Gastrocnemius medialis (tissue), 4 donors: ENCODE measurements around the gene THOP1. TPM values are rescaled to one million over a fixed set of nuclear protein-coding genes. Genes with fewer than 3 reads are reported as not detected.

Experiments used
- ATAC-seq, 2 donors: fragments of 150-250 bp; one replicate each; pipeline ENCODE4 v1.9.1; 2016
- DNase-seq, 2 donors: peaks; one replicate each; pipeline ENCODE4 v3.0.0-alpha.2; 2019
- H3K27ac ChIP-seq, 4 donors: fragments of 200-600 bp; sonication (generic); 1 replicate in 1 of 4; 2 replicates in 3 of 4; pipeline ENCODE4 v1.5.1; 2016 to 2018; ENCODE audit warnings: mild to moderate bottlenecking in 2 of 4, moderate library complexity in 1 of 4
- H3K27me3 ChIP-seq, 3 donors: fragments of 200-600 bp; sonication (generic) in 2 of 3; 1 replicate in 1 of 3; 2 replicates in 2 of 3; pipeline versions ENCODE4 v1.5.1 to v1.6.0; 2016 to 2019; ENCODE audit warnings: mild to moderate bottlenecking in 1 of 3, moderate library complexity in 1 of 3
- H3K36me3 ChIP-seq, 2 donors: fragments of 200-600 bp; sonication (generic) in 1 of 2; one replicate each; pipeline ENCODE4 v1.5.1; 2017 to 2018
- H3K4me1 ChIP-seq, 2 donors: fragments of 200-600 bp; sonication (generic) in 1 of 2; one replicate each; pipeline ENCODE4 v1.5.1; 2016 to 2017; ENCODE audit warnings: mild to moderate bottlenecking in 2 of 2
- H3K4me3 ChIP-seq, 4 donors: fragments of 200-600 bp; sonication (generic) in 3 of 4; 1 replicate in 1 of 4; 2 replicates in 3 of 4; pipeline ENCODE4 v1.5.1; 2016 to 2019; ENCODE audit warnings: mild to moderate bottlenecking in 2 of 4
- H3K9me3 ChIP-seq, 3 donors: fragments of 200-600 bp; sonication (generic) in 2 of 3; 1 replicate in 1 of 3; 2 replicates in 2 of 3; pipeline ENCODE4 v1.5.1; 2016 to 2019
- POLR2A ChIP-seq, 2 donors: fragments of 450-650 bp; IDR thresholded peaks; one replicate each; pipeline ENCODE4 v1.6.1; 2017; ENCODE audit warnings: antibody characterized with exemption in 2 of 2, mild to moderate bottlenecking in 2 of 2, moderate library complexity in 2 of 2
- in situ Hi-C, 4 donors: fragments of 200-750 bp; cut with MboI; loops; one replicate each; pipeline versions ENCODE4 v1.15.0 to v1.8.0; 2017; ENCODE audit warnings: low sequenced_read_pairs in 4 of 4
- intact Hi-C: fragments of 100-400 bp; cut with DNase I; formaldehyde crosslinking; loops from one replicate; pipeline ENCODE4 v1.15.1; 2023; ENCODE audit warnings: low total_unique reads
- total RNA-seq, 4 donors: library from RNA; depleted of rRNA; stranded (reverse); fragments of >200 nt; gene quantifications; one replicate each; pipeline versions ENCODE4 v1.1.0 to v1.2.3, GENCODE V29; 2016
- TF ChIP-seq, protein P1 (sequence below), 5 experiments: fragments of 450-650 bp in 3 of 5; fragments of 200-600 bp in 2 of 5; sonication (generic) in 2 of 5; IDR thresholded peaks in 4 of 5; conservative IDR thresholded peaks in 1 of 5; 1 replicate in 4 of 5; 2 replicates in 1 of 5; pipeline ENCODE4 v1.5.1; 2016 to 2019; ENCODE audit warnings: antibody characterized with exemption in 5 of 5, mild to moderate bottlenecking in 3 of 5, moderate library complexity in 3 of 5

Gene THOP1
- total RNA-seq, 4 donors from 2014 or later: 31.5 to 114 (median 73.0) TPM

DNA sequence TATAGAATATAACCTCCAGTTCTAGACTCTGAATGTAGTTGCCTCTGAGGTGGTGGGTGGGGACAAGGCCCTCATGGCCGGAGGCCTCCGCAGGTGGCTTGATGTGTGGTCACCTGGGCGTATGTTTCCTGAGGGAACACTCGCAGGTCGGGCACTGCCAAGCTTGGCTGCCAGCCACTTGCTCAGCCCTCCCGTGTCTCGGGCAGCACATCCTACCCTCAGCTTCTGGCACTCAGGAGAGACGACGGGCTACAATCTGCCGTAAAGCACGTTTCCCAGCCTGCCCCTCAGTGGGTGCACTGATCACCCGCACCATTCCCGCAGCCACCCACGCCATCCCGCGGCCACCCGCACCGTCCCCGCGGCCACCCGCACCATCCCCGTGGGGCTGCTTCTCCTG lies 15.2 kb downstream of the THOP1 start:
- H3K36me3 ChIP-seq: peaks cover 0 to 44% of the 10 kb centered on the region in 2 donors
- intact Hi-C loops: no loop called here
- ATAC-seq (no peak), DNase-seq (no peak)
- no peak overlapping the region for H3K4me3 ChIP-seq
- no peak for TF ChIP-seq POLR2A (IDR thresholded peaks at IDR 0.05)
- TF ChIP-seq, protein P1, sequence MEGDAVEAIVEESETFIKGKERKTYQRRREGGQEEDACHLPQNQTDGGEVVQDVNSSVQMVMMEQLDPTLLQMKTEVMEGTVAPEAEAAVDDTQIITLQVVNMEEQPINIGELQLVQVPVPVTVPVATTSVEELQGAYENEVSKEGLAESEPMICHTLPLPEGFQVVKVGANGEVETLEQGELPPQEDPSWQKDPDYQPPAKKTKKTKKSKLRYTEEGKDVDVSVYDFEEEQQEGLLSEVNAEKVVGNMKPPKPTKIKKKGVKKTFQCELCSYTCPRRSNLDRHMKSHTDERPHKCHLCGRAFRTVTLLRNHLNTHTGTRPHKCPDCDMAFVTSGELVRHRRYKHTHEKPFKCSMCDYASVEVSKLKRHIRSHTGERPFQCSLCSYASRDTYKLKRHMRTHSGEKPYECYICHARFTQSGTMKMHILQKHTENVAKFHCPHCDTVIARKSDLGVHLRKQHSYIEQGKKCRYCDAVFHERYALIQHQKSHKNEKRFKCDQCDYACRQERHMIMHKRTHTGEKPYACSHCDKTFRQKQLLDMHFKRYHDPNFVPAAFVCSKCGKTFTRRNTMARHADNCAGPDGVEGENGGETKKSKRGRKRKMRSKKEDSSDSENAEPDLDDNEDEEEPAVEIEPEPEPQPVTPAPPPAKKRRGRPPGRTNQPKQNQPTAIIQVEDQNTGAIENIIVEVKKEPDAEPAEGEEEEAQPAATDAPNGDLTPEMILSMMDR (IDR thresholded peaks at IDR 0.05 in 4 of 5, conservative IDR thresholded peaks at IDR 0.05 in 1 of 5): no peak
- in situ Hi-C loops: no loop called here
- H3K27ac ChIP-seq: no peak overlapping the region
- H3K9me3 ChIP-seq: no peaks in the 10 kb centered on the region
- H3K4me1 ChIP-seq: no peaks in the 10 kb centered on the region
- H3K27me3 ChIP-seq: no peaks in the 10 kb centered on the region

DNA sequence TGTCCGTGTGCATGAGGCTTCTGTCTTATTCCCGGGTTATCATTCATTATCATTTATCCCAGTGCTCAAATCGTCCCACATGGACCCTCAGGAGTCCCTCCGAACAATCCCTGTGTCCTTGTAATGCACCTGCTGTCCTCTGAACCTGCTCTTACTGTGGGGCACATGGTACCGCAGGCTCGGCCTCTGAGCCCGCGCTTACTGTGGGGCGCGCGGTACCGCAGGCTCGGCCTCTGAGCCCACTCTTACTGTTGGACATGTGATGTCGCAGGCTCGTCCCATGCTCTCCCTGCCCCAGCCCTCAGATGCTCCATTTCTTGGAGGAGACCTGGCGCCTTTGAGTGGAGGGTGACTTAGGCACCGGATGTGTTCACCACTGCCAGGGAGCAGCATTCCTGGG lies 17.5 kb downstream of the THOP1 start:
- H3K9me3 ChIP-seq: no peaks in the 10 kb centered on the region
- in situ Hi-C loops: no loop called here
- no peak overlapping the region for H3K4me3 ChIP-seq
- peaks cover 0 to 33% of the 10 kb centered on the region in 2 donors for H3K36me3 ChIP-seq
- H3K27me3 ChIP-seq: no peaks in the 10 kb centered on the region
- no peak for DNase-seq
- ATAC-seq: no peak
- TF ChIP-seq, protein P1 (IDR thresholded peaks at IDR 0.05 in 4 of 5, conservative IDR thresholded peaks at IDR 0.05 in 1 of 5): no peak
- TF ChIP-seq POLR2A (IDR thresholded peaks at IDR 0.05): no peak
- H3K27ac ChIP-seq: no peak overlapping the region
- intact Hi-C loops: no loop called here
- H3K4me1 ChIP-seq: no peaks in the 10 kb centered on the region

DNA sequence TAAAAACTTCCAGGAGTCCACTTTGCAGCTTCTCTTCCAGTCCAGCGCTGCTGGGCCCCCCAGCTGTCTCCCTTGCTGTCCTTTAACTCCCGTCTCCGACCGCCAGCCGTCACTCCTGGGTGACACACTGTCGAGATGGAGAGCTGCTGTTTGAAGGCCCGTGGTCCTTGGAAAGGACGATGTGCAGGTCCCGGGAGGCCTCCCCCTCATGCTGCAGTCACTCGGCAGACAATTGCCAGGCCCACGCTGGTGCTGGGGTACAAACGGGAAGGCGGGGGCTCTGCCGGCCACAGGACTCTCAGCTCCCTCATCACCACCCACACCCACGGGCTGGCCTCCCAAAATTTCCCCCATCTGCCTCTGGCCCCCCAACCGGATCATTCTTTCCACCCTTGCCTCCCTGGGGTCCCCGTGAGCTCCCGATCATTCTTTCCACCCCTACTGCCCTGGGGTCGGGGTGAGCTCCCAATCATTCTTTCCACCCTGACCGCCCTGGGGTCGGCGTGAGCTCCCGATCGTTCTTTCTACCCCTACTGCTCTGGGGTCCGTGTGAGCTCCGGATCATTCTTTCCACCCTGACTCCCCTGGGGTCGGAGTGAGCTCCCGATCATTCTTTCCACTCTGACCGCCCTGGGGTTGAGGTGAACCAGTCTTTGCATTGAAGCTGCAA lies 18.3 kb downstream of the THOP1 start:
- Histone ChIP-seq H3K27ac (no peak overlapping the region), H3K36me3 (peaks cover 0 to 37% of the 10 kb centered on the region in 2 donors), H3K9me3 (no peaks in the 10 kb centered on the region), H3K4me1 (no peaks in the 10 kb centered on the region), H3K27me3 (no peaks in the 10 kb centered on the region), H3K4me3 (no peak overlapping the region)
- DNase-seq (no peak), ATAC-seq (no peak)
- intact Hi-C loops (no loop called here), in situ Hi-C loops (no loop called here)
- no peak for TF ChIP-seq POLR2A (IDR thresholded peaks at IDR 0.05)
- TF ChIP-seq, protein P1 (IDR thresholded peaks at IDR 0.05 in 4 of 5, conservative IDR thresholded peaks at IDR 0.05 in 1 of 5): no peak

DNA sequence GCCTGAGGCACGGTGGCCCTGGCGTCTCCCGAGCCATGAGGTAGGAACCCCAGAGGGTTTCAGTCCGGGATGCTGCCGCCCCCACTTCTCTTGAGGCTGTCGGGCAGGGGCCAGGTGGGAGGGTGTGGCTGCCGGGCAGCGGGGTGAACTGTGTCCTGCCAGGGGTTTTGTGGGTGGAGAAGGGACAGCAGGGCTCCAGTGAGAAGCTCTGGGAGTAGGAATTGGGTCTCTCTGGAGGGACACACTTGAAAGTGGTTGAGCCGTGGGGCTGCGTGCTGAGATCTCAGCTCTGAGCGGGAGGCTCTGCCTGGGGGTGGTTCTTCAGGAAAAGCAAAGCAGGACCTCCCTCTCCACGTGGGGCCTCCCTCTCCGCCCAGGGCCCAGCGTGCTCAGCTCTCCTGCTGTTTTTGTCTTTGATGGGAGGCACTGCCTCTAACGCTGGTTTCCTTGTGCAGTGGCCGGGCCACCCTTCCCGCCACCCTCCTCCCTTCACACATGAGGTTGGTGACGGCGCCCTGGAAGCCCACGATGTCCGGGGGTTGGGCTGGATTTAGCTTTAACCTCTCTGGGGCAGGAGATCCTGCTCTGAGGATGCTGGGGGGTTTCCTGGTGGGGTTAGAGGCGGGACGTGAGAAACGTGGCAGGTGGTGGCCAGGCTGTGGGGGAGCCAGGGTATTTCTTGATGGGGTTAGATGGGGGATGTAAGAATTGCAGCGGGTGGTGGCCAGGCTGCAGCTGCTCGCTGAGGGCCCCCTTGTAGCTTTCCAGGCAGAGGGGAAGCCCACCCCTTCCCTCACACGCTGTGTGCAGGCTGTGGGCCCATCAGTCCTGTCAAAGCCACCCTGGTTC lies 19.1 kb downstream of the THOP1 start:
- H3K27ac ChIP-seq: no peak overlapping the region
- ATAC-seq: no peak
- no peaks in the 10 kb centered on the region for H3K4me1 ChIP-seq
- no peak for TF ChIP-seq POLR2A (IDR thresholded peaks at IDR 0.05)
- TF ChIP-seq, protein P1 (IDR thresholded peaks at IDR 0.05 in 4 of 5, conservative IDR thresholded peaks at IDR 0.05 in 1 of 5): no peak
- DNase-seq: no peak
- H3K27me3 ChIP-seq: no peaks in the 10 kb centered on the region
- no peaks in the 10 kb centered on the region for H3K9me3 ChIP-seq
- in situ Hi-C loops (no loop called here), intact Hi-C loops (no loop called here)
- H3K36me3 ChIP-seq: peaks cover 0 to 45% of the 10 kb centered on the region in 2 donors
- H3K4me3 ChIP-seq: no peak overlapping the region
